H1 (cell line): ENCODE measurements around the gene STK39.

Source experiments
- CTCF ChIP-seq, 3 experiments: IDR thresholded peaks; 1 replicate in 2 of 3; 2 replicates in 1 of 3; pipeline versions ENCODE4 v1.5.1 to v1.6.1; 2011; ENCODE audit warnings: low read length in 3 of 3, mild to moderate bottlenecking in 3 of 3, inconsistent platforms in 2 of 3, low read depth in 1 of 3, moderate library complexity in 1 of 3; ENCODE audit not compliant: insufficient read depth in 1 of 3; ENCODE audit errors: control extremely low read depth in 1 of 3
- EP300 ChIP-seq, 2 experiments: IDR thresholded peaks; 1 replicate in 1 of 2; 2 replicates in 1 of 2; pipeline ENCODE4 v1.6.1; 2011 to 2012; ENCODE audit warnings: low read depth in 2 of 2, low read length in 2 of 2, mild to moderate bottlenecking in 2 of 2, borderline replicate concordance in 1 of 2, inconsistent platforms in 1 of 2, moderate library complexity in 1 of 2
- EZH2 ChIP-seq: fragments of 200-600 bp; sonication (generic); IDR thresholded peaks from 2 replicates; pipeline ENCODE4 v1.7.1; 2012; ENCODE audit warnings: low read depth, mild to moderate bottlenecking, moderate library complexity, low read length, inconsistent platforms; ENCODE audit not compliant: severe bottlenecking
- JUN ChIP-seq: IDR thresholded peaks from 2 replicates; pipeline ENCODE4 v1.6.1; 2011; ENCODE audit warnings: low read depth, mild to moderate bottlenecking, improper control_type of control experiment, low read length
- KDM1A ChIP-seq: fragments of 200-600, 300-600 bp; sonication (generic); IDR thresholded peaks from 2 replicates; pipeline ENCODE4 v1.7.1; 2016; ENCODE audit warnings: mild to moderate bottlenecking, low read length, borderline replicate concordance
- NANOG ChIP-seq: IDR thresholded peaks from 2 replicates; pipeline ENCODE4 v1.6.1; 2011; ENCODE audit warnings: low read length, low read depth, mild to moderate bottlenecking, inconsistent platforms; ENCODE audit not compliant: insufficient read depth, poor library complexity, severe bottlenecking
- POLR2A ChIP-seq, 2 experiments: IDR thresholded peaks; 1 replicate in 1 of 2; 2 replicates in 1 of 2; pipeline ENCODE4 v1.6.1; 2011; ENCODE audit warnings: low read depth in 2 of 2, low read length in 2 of 2, mild to moderate bottlenecking in 2 of 2; ENCODE audit errors: control extremely low read depth in 1 of 2
- POLR2AphosphoS5 ChIP-seq: IDR thresholded peaks from 2 replicates; pipeline ENCODE4 v1.6.1; 2011; ENCODE audit warnings: low read depth, low read length
- YY1 ChIP-seq: IDR thresholded peaks from 2 replicates; pipeline ENCODE4 v1.6.1; 2011; ENCODE audit warnings: low read depth, mild to moderate bottlenecking, low read length
- TF ChIP-seq, protein P1 (sequence below): IDR thresholded peaks from 2 replicates; pipeline ENCODE4 v1.6.1; 2012; ENCODE audit warnings: inconsistent platforms

- TF ChIP-seq POLR2A (IDR thresholded peaks at IDR 0.05; ENCODE audit: control extremely low read depth in 1 of 2, low read depth in 2 of 2, low read length in 2 of 2) (no peak), CTCF (IDR thresholded peaks at IDR 0.05; ENCODE audit: control extremely low read depth in 1 of 3, insufficient read depth in 1 of 3, low read depth in 1 of 3, low read length in 3 of 3) (no peak), POLR2AphosphoS5 (no peak), JUN (no peak), KDM1A (no peak), EP300 (IDR thresholded peaks at IDR 0.05; ENCODE audit: borderline replicate concordance in 1 of 2, low read depth in 2 of 2, low read length in 2 of 2) (no peak), YY1 (no peak), EZH2 (no peak), NANOG (no peak)
- TF ChIP-seq, protein P1, sequence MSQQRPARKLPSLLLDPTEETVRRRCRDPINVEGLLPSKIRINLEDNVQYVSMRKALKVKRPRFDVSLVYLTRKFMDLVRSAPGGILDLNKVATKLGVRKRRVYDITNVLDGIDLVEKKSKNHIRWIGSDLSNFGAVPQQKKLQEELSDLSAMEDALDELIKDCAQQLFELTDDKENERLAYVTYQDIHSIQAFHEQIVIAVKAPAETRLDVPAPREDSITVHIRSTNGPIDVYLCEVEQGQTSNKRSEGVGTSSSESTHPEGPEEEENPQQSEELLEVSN: no peak
Measured at GRCh38 chr2:167992278-167992677, 255.1 kb downstream of the STK39 start.
